ENCODE data around the gene MTUS2. TPM values are rescaled to one million over a fixed set of nuclear protein-coding genes. Genes with fewer than 3 reads are reported as not detected.

The MTUS2 gene
- total and polyA plus RNA-seq, 10 of the 15 experiments (the other 5 are each of a cell fraction or from before 2014, with no cell fraction given) = under 0.01 to 0.05 (median 0.02) TPM; not detected in 6

DNA sequence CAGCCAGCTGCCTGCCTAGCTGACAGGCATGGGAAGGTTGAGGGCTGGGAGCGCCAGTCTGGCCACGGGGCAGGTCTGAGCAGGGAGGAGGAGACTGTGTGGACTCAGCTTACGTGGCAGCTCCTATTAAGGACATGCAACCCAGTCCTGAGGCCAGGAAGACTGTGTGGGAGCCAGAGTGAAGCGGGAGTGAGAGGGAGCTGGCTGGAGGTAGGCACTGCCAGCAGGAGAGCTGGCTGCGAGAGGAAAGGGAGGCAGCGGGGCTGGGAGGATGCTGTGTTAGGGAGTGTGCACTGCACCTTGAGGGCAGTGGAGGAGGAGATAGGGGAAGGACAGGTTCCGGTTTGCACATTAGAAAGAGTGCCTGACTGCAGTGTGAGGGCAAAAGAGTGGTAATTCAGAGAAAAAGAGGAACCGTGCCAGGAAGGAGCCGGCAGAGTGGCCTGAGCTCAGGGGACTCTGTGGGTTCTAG lies 676.1 kb downstream of the MTUS2 start:
- no peak overlapping the region for H3K9ac ChIP-seq (ENCODE audit: control insufficient read depth, insufficient read depth, low read length)
- ATAC-seq (peak; percentile 83), FAIRE-seq (no peak), DNase-seq (ENCODE audit: low read depth, low spot score) (no peak)
- 0% methylated on average over 7 of the region's 9 CpGs for WGBS (ENCODE audit: insufficient coverage, insufficient replicate concordance, low lambda C conversion rate, missing lambda C conversion rate)
- SMC1A ChIA-PET (ENCODE audit: uncharacterized antibody, unreplicated experiment) = interaction anchor here (1.3 kb wide), 1 partner anchor 213 kb away, joined by 4 read pairs; no protein-coding TSS in a partner anchor
- TF ChIP-seq TAF1 (IDR thresholded peaks at IDR 0.05; ENCODE audit: borderline replicate concordance, low read depth, low read length) (no peak), GATAD2B (conservative IDR thresholded peaks at IDR 0.05; ENCODE audit: low read depth) (no peak), TCF7 (IDR thresholded peaks at IDR 0.05; ENCODE audit: borderline replicate concordance) (no peak), SPI1 (IDR thresholded peaks at IDR 0.05; ENCODE audit: borderline replicate concordance, insufficient read depth, low read depth, low read length) (peak; percentile 80; the same call in 1 of the 2 replicates), NBN (IDR thresholded peaks at IDR 0.05) (peak; percentile 26; the same call in 1 of the 2 replicates), SREBF2 (IDR thresholded peaks at IDR 0.05; ENCODE audit: low read length) (no peak), ESRRA (IDR thresholded peaks at IDR 0.05; ENCODE audit: low read length) (no peak), POLR2AphosphoS2 (IDR thresholded peaks at IDR 0.05; ENCODE audit: low read depth, low read length) (no peak), IKZF2 (IDR thresholded peaks at IDR 0.05) (peak; percentile 28 to 44; a peak in 2 of 4 replicates), MYC (IDR thresholded peaks at IDR 0.05; ENCODE audit: insufficient read depth, insufficient read length, insufficient replicate concordance, low read length, severe bottlenecking) (no peak), RAD51 (IDR thresholded peaks at IDR 0.05) (no peak), GABPA (IDR thresholded peaks at IDR 0.05; ENCODE audit: low read depth) (peak; percentile 43; the same call in 1 of the 2 replicates)
- TF ChIP-seq, protein P1, sequence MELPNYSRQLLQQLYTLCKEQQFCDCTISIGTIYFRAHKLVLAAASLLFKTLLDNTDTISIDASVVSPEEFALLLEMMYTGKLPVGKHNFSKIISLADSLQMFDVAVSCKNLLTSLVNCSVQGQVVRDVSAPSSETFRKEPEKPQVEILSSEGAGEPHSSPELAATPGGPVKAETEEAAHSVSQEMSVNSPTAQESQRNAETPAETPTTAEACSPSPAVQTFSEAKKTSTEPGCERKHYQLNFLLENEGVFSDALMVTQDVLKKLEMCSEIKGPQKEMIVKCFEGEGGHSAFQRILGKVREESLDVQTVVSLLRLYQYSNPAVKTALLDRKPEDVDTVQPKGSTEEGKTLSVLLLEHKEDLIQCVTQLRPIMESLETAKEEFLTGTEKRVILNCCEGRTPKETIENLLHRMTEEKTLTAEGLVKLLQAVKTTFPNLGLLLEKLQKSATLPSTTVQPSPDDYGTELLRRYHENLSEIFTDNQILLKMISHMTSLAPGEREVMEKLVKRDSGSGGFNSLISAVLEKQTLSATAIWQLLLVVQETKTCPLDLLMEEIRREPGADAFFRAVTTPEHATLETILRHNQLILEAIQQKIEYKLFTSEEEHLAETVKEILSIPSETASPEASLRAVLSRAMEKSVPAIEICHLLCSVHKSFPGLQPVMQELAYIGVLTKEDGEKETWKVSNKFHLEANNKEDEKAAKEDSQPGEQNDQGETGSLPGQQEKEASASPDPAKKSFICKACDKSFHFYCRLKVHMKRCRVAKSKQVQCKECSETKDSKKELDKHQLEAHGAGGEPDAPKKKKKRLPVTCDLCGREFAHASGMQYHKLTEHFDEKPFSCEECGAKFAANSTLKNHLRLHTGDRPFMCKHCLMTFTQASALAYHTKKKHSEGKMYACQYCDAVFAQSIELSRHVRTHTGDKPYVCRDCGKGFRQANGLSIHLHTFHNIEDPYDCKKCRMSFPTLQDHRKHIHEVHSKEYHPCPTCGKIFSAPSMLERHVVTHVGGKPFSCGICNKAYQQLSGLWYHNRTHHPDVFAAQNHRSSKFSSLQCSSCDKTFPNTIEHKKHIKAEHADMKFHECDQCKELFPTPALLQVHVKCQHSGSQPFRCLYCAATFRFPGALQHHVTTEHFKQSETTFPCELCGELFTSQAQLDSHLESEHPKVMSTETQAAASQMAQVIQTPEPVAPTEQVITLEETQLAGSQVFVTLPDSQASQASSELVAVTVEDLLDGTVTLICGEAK (IDR thresholded peaks at IDR 0.05; ENCODE audit: borderline replicate concordance) = peak; percentile 39; the same call in 1 of the 2 replicates
- no peak overlapping the region for H3K4me3 ChIP-seq
- H4K20me1 ChIP-seq (ENCODE audit: control insufficient read depth, insufficient read depth) = no peaks in the 10 kb centered on the region
- BruUV-seq (replicated peaks) = no TSS peak
- peaks cover 7% of the 10 kb centered on the region for H3K4me1 ChIP-seq (ENCODE audit: control insufficient read depth, insufficient read depth, low read length)
- no peaks in the 10 kb centered on the region for H3K27me3 ChIP-seq (replicated peaks in 1 of 2; ENCODE audit: control insufficient read depth in 2 of 2, insufficient read depth in 2 of 2, low read length in 1 of 2)
- intact Hi-C loops (cut with micrococcal nuclease; ENCODE audit: unreplicated experiment) (no loop called here), in situ Hi-C loops (cut with MboI) (no loop called here)
- peak overlapping the region; percentile 12; the same call in 1 of the 2 replicates for H2AFZ ChIP-seq (ENCODE audit: control insufficient read depth, low read depth, low read length)
- CTCF ChIA-PET = interaction anchor here (0.7 to 3.9 kb wide), 5 partner anchors 7 to 47 kb away, joined by 3 to 31 read pairs (median 4); no protein-coding TSS in a partner anchor
- H3K9me3 ChIP-seq (replicated peaks; ENCODE audit: control insufficient read depth, insufficient read depth, low read length) = no peaks in the 10 kb centered on the region
- peak overlapping the region; percentile 62 for H3K4me2 ChIP-seq (ENCODE audit: control insufficient read depth, insufficient read depth)
- H3K27ac ChIP-seq (ENCODE audit: control insufficient read depth, insufficient read depth) = no peak overlapping the region
- no peaks in the 10 kb centered on the region for H3K79me2 ChIP-seq (ENCODE audit: control insufficient read depth, insufficient read depth, low read length)
- RAD21 ChIA-PET (ENCODE audit: unreplicated experiment) = interaction anchor here (1.3 kb wide), 1 partner anchor 77 kb away, joined by 3 read pairs; no protein-coding TSS in a partner anchor
- POLR2A ChIA-PET = no interaction called here
- no peaks in the 10 kb centered on the region for H3K36me3 ChIP-seq (ENCODE audit: control insufficient read depth in 2 of 2, insufficient read depth in 2 of 2, low read length in 1 of 2)
